ENCODE measurements around the gene MRI1.

The MRI1 gene

GRCh38 chr19:13782537-13782936, 18.2 kb downstream of the MRI1 start (continued):
- TF ChIP-seq ZNF416 (tag by site-specific recombination; IDR thresholded peaks at IDR 0.05) (no peak), ZNF140 (tag by site-specific recombination; IDR thresholded peaks at IDR 0.05) (no peak), ZNF626 (tag by site-specific recombination; IDR thresholded peaks at IDR 0.05) (no peak), ATF2 (tag by site-specific recombination; IDR thresholded peaks at IDR 0.05; ENCODE audit: low read depth) (no peak), YY1 (tag by site-specific recombination; IDR thresholded peaks at IDR 0.05) (no peak), ZSCAN16 (tag by site-specific recombination; IDR thresholded peaks at IDR 0.05) (no peak), REST (tag by site-specific recombination; IDR thresholded peaks at IDR 0.05) (no peak), PRDM4 (tag by site-specific recombination; IDR thresholded peaks at IDR 0.05) (no peak), ZXDB (tag by site-specific recombination; IDR thresholded peaks at IDR 0.05) (no peak), ZNF560 (tag by site-specific recombination; IDR thresholded peaks at IDR 0.05; ENCODE audit: borderline replicate concordance) (no peak), ZFHX2 (tag by site-specific recombination; conservative IDR thresholded peaks at IDR 0.05) (peak; percentile 90), OVOL3 (tag by site-specific recombination; IDR thresholded peaks at IDR 0.05) (no peak), TRIM28 (IDR thresholded peaks at IDR 0.05; ENCODE audit: borderline replicate concordance, low read length) (no peak), ZNF544 (tag by site-specific recombination; IDR thresholded peaks at IDR 0.05) (no peak), ZNF155 (tag by site-specific recombination; IDR thresholded peaks at IDR 0.05) (no peak), EGR2 (tag by site-specific recombination; IDR thresholded peaks at IDR 0.05; ENCODE audit: low read depth) (peak; percentile 88), SP3 (tag by site-specific recombination; IDR thresholded peaks at IDR 0.05) (no peak), ZNF639 (tag by site-specific recombination; IDR thresholded peaks at IDR 0.05) (no peak), SALL2 (tag by site-specific recombination; IDR thresholded peaks at IDR 0.05; ENCODE audit: borderline replicate concordance) (no peak), IKZF3 (tag by site-specific recombination; IDR thresholded peaks at IDR 0.05) (no peak), ZNF654 (tag by site-specific recombination; IDR thresholded peaks at IDR 0.05; ENCODE audit: low read depth) (no peak), ZNF596 (tag by site-specific recombination; IDR thresholded peaks at IDR 0.05) (no peak), ZNF433 (tag by site-specific recombination; IDR thresholded peaks at IDR 0.05; ENCODE audit: low read depth) (no peak), ZNF785 (tag by site-specific recombination; IDR thresholded peaks at IDR 0.05) (no peak), MZF1 (tag by site-specific recombination; IDR thresholded peaks at IDR 0.05; ENCODE audit: borderline replicate concordance) (no peak), ZNF510 (tag by site-specific recombination; IDR thresholded peaks at IDR 0.05; ENCODE audit: insufficient replicate concordance) (no peak), PRDM6 (tag by site-specific recombination; IDR thresholded peaks at IDR 0.05) (0 out of 2 replicates have a peak, but pooled peaks have one; percentile 44), ZNF2 (tag by site-specific recombination; IDR thresholded peaks at IDR 0.05) (peak; percentile 79; the same call in 1 of the 2 replicates), ZNF670 (tag by site-specific recombination; IDR thresholded peaks at IDR 0.05; ENCODE audit: low read depth) (no peak), ZNF514 (tag by site-specific recombination; IDR thresholded peaks at IDR 0.05) (no peak)
